CD4-positive, alpha-beta T cell (primary cell): ENCODE measurements around the gene PHACTR3. TPM values are rescaled to one million over a fixed set of nuclear protein-coding genes. Genes with fewer than 3 reads are reported as not detected.

Source experiments
- ATAC-seq: fragments of 200-7000 bp; cut with Tn5 transposase; one replicate; pipeline ENCODE4 v1.10.0; 2022; ENCODE audit warnings: mild to moderate bottlenecking; ENCODE audit not compliant: poor library complexity
- CTCF ChIA-PET: fragments of 350-600 bp; sonication (Branson Sonifier 250); formaldehyde crosslinking; loops from one replicate; lab custom pipeline; 2021; ENCODE audit warnings: antibody characterized with exemption, inconsistent platforms; lab: Charles Lee
- POLR2A ChIA-PET: fragments of 350-600 bp; sonication (Branson Sonifier 250); formaldehyde crosslinking; loops from one replicate; lab custom pipeline; 2021; ENCODE audit warnings: antibody characterized with exemption, inconsistent platforms; lab: Charles Lee
- DNase-seq, 14 experiments: peaks; one replicate each; pipeline ENCODE4 v3.0.0-alpha.2; 2013 to 2020; ENCODE audit warnings: mixed read lengths in 2 of 14
- H3K27ac ChIP-seq, 2 donors: one replicate each; pipeline versions ENCODE4 v1.5.1 to v1.7.0; 2013; ENCODE audit warnings: low read length in 2 of 2, low read depth in 1 of 2, mild to moderate bottlenecking in 1 of 2
- H3K27me3 ChIP-seq, 2 experiments: 1 replicate in 1 of 2; 2 replicates in 1 of 2; pipeline versions ENCODE4 v1.6.1 to v1.7.0; 2013; ENCODE audit warnings: low read length in 2 of 2, control low read depth in 1 of 2, mild to moderate bottlenecking in 1 of 2, moderate library complexity in 1 of 2; ENCODE audit not compliant: insufficient read depth in 2 of 2, control insufficient read depth in 1 of 2
- H3K36me3 ChIP-seq: one replicate; pipeline ENCODE4 v1.6.1; 2013; ENCODE audit warnings: low read length, control low read depth; ENCODE audit not compliant: insufficient read depth
- H3K4me1 ChIP-seq: one replicate; pipeline ENCODE4 v1.6.1; 2013; ENCODE audit warnings: low read length, control low read depth; ENCODE audit not compliant: insufficient read depth
- H3K4me3 ChIP-seq: one replicate; pipeline ENCODE4 v1.5.1; 2013; ENCODE audit warnings: mild to moderate bottlenecking, low read length, moderate library complexity
- H3K9me3 ChIP-seq, 2 experiments: 1 replicate in 1 of 2; 2 replicates in 1 of 2; pipeline versions ENCODE4 v1.6.1 to v1.7.0; 2013; ENCODE audit warnings: low read length in 2 of 2, mild to moderate bottlenecking in 2 of 2, control low read depth in 1 of 2, moderate library complexity in 1 of 2; ENCODE audit not compliant: control insufficient read depth in 1 of 2, insufficient read depth in 1 of 2
- H3K27ac Mint-ChIP-seq: one replicate; pipeline ENCODE4 v1.8.0; 2020; ENCODE audit warnings: mixed read lengths
- H3K27me3 Mint-ChIP-seq: one replicate; pipeline ENCODE4 v1.8.0; 2021; ENCODE audit warnings: mixed read lengths
- H3K36me3 Mint-ChIP-seq: one replicate; pipeline ENCODE4 v1.8.0; 2021; ENCODE audit warnings: low read depth, mixed read lengths
- H3K4me1 Mint-ChIP-seq: one replicate; pipeline ENCODE4 v1.8.0; 2021; ENCODE audit warnings: low read depth, mixed read lengths
- H3K4me3 Mint-ChIP-seq: one replicate; pipeline ENCODE4 v1.8.0; 2020; ENCODE audit warnings: mild to moderate bottlenecking, mixed read lengths
- H3K9me3 Mint-ChIP-seq: one replicate; pipeline ENCODE4 v1.8.0; 2020; ENCODE audit warnings: mixed read lengths
- intact Hi-C, 2 experiments: fragments of 100-400 bp; cut with DNase I in 1 of 2; cut with micrococcal nuclease in 1 of 2; formaldehyde crosslinking; loops; one replicate each; pipeline versions ENCODE4 v1.15.1 to v1.9.0; 2023 to 2025; cut with DNase I, micrococcal nuclease
- total RNA-seq, 174 experiments: library from RNA in 2 of 174; stranded (reverse) in 2 of 174; gene quantifications; one replicate each; pipeline ENCODE4 v1.2.3 and lab custom pipeline; 2021 to 2026
- TF ChIP-seq, protein P1 (sequence below): fragments of 200-600 bp; IDR thresholded peaks from one replicate; pipeline ENCODE4 v1.8.0; 2022; ENCODE audit warnings: antibody characterized with exemption, mild to moderate bottlenecking

Gene PHACTR3
- total RNA-seq, 2 experiments from 2014 or later, result not detected

DNA sequence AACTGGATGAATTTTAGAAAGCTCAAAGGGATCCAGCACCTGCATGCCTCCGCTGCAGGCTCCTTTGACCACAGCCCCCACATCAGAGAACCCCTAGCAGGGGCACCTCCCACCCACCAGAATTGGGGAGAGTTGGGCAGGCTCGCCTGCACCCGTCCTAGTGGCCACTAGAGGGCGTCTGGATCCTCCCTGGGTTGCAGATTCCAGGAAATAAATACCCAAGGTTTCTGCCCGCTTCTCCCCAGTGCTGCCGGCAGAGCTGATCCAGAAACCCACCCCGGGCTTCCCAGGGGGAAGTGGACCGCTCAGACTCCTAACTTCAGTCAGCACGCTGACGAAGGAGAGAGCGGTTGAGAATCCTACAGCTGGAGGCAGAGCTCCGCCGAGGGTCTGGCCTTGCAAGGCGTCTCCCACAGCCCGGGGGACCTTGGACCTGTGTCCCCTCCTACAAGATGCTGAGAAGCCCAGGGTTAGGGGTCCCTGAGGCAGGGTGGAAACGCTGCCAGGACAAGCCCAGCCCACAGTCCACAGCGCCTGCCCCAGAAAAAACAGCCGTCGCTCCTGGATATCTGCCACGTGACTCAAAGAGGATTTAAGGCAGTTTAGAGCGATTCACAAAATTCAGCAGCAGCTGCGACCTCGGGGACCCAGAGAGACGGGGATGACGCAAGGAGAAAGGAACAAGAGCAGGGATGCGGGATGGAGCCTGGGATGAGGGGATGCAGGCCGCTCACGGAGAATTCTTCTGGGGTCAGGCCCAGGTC is 32.6 kb upstream of the PHACTR3 start:
- ChIA-PET CTCF (interaction anchor here (1.3 to 2.2 kb wide), 3 partner anchors 11 to 116 kb away, joined by 3 to 5 read pairs (median 5); no protein-coding TSS in a partner anchor), POLR2A (no interaction called here)
- TF ChIP-seq, protein P1, sequence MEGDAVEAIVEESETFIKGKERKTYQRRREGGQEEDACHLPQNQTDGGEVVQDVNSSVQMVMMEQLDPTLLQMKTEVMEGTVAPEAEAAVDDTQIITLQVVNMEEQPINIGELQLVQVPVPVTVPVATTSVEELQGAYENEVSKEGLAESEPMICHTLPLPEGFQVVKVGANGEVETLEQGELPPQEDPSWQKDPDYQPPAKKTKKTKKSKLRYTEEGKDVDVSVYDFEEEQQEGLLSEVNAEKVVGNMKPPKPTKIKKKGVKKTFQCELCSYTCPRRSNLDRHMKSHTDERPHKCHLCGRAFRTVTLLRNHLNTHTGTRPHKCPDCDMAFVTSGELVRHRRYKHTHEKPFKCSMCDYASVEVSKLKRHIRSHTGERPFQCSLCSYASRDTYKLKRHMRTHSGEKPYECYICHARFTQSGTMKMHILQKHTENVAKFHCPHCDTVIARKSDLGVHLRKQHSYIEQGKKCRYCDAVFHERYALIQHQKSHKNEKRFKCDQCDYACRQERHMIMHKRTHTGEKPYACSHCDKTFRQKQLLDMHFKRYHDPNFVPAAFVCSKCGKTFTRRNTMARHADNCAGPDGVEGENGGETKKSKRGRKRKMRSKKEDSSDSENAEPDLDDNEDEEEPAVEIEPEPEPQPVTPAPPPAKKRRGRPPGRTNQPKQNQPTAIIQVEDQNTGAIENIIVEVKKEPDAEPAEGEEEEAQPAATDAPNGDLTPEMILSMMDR, result peak; percentile 99
- peak overlapping the region; percentile 80 for H3K4me3 Mint-ChIP-seq
- Histone ChIP-seq H3K27ac (no peak overlapping the region), H3K4me1 (peaks cover 6% of the 10 kb centered on the region), H3K27me3 (peaks cover 11 to 17% of the 10 kb centered on the region in 2 experiments), H3K36me3 (no peaks in the 10 kb centered on the region), H3K9me3 (no peaks in the 10 kb centered on the region), H3K4me3 (peak overlapping the region; percentile 49)
- intact Hi-C loops, result no loop called here
- H3K4me1 Mint-ChIP-seq, result peaks cover 7% of the 10 kb centered on the region
- H3K27ac Mint-ChIP-seq, result no peak overlapping the region
- peaks cover 56% of the 10 kb centered on the region for H3K27me3 Mint-ChIP-seq
- ATAC-seq (peak; percentile 68), DNase-seq (peak; percentile 30 to 70 (median 42))
- H3K9me3 Mint-ChIP-seq, result no peaks in the 10 kb centered on the region
- H3K36me3 Mint-ChIP-seq, result no peaks in the 10 kb centered on the region

DNA sequence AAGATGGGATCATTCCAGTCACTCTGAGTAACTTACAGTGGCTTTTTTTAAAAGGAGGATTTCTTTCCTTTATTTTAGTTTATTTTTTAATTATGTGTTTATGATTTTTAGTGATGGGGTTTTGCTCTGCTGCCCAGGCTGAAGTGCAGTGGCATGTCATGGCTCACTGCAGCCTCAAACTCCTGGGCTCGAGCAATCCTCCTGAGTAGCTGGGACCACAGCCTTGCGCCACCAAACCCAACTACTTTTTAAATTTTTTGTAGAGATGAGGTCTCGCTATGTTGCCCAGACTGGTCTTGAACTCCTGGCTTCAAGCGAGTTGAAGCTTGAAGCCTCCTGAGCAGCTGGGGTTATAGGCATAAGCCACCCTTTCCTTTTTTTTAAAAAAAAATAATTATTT is 31.8 kb upstream of the PHACTR3 start:
- ATAC-seq (no peak), DNase-seq (no peak)
- Mint-ChIP-seq H3K9me3 (no peaks in the 10 kb centered on the region), H3K4me1 (peaks cover 7% of the 10 kb centered on the region), H3K27ac (no peak overlapping the region), H3K36me3 (no peaks in the 10 kb centered on the region), H3K4me3 (no peak overlapping the region), H3K27me3 (peaks cover 58% of the 10 kb centered on the region)
- H3K27me3 ChIP-seq, result peaks cover 13 to 19% of the 10 kb centered on the region in 2 experiments
- H3K9me3 ChIP-seq, result peaks cover 0 to under 1% of the 10 kb centered on the region in 2 experiments
- TF ChIP-seq, protein P1, result no peak
- CTCF ChIA-PET, result no interaction called here
- H3K27ac ChIP-seq, result no peak overlapping the region
- intact Hi-C loops, result no loop called here
- POLR2A ChIA-PET, result no interaction called here
- H3K4me1 ChIP-seq, result peaks cover 6% of the 10 kb centered on the region
- H3K4me3 ChIP-seq, result no peak overlapping the region
- no peaks in the 10 kb centered on the region for H3K36me3 ChIP-seq

DNA sequence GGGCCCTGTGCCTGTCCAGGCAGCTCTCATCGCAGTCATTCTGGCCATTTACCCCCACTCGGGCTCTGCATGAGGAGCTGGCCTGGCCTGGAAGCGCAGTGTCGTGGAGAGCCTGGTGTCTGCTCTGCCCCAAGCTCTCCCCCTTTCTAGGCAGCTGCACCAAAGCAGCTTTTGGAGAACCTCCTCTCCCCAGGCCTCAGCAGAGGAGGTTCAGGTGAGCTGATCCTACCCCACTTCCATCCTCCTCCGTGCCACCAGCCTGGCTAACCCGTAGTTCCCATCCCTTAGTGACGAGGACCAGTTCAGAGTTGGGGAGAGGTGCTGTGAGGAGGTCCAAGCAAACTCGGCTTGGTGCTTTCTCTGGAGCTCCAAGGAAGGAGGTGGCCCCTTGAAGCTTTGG is 30.5 kb upstream of the PHACTR3 start:
- Histone ChIP-seq H3K4me3 (no peak overlapping the region), H3K27me3 (peaks cover 24 to 27% of the 10 kb centered on the region in 2 experiments), H3K27ac (no peak overlapping the region), H3K4me1 (peaks cover 6% of the 10 kb centered on the region), H3K9me3 (peaks cover 0 to 8% of the 10 kb centered on the region in 2 experiments), H3K36me3 (no peaks in the 10 kb centered on the region)
- ATAC-seq (no peak), DNase-seq (no peak)
- H3K36me3 Mint-ChIP-seq, result no peaks in the 10 kb centered on the region
- POLR2A ChIA-PET, result no interaction called here
- CTCF ChIA-PET, result no interaction called here
- H3K4me1 Mint-ChIP-seq, result peaks cover 7% of the 10 kb centered on the region
- H3K27me3 Mint-ChIP-seq, result peaks cover 63% of the 10 kb centered on the region
- intact Hi-C loops, result no loop called here
- H3K4me3 Mint-ChIP-seq, result no peak overlapping the region
- no peak overlapping the region for H3K27ac Mint-ChIP-seq
- TF ChIP-seq, protein P1, result no peak
- no peaks in the 10 kb centered on the region for H3K9me3 Mint-ChIP-seq
